SW480 (cell line): ENCODE results near the gene SNRNP27.
"Not testable (repeated sequence)": the region's sequence is repeated elsewhere in the genome, so short reads cannot be mapped to it uniquely, and the experiment has no call there.

ENCODE experiments used
- DNase-seq: peaks from one replicate; pipeline ENCODE4 v3.0.0-alpha.2; 2016; ENCODE audit warnings: low spot score

Gene SNRNP27

GRCh38 chr2:69946351-69947324 is 52.9 kb downstream of the SNRNP27 start:
- peak; percentile 92 for DNase-seq

- peak; percentile 27 for DNase-seq
These were observed 53.7 kb downstream of the SNRNP27 start for GRCh38 chr2:69947325-69947931.

- no peak for DNase-seq
These were observed 54.5 kb downstream of the SNRNP27 start for GRCh38 chr2:69948032-69948962.

DNA sequence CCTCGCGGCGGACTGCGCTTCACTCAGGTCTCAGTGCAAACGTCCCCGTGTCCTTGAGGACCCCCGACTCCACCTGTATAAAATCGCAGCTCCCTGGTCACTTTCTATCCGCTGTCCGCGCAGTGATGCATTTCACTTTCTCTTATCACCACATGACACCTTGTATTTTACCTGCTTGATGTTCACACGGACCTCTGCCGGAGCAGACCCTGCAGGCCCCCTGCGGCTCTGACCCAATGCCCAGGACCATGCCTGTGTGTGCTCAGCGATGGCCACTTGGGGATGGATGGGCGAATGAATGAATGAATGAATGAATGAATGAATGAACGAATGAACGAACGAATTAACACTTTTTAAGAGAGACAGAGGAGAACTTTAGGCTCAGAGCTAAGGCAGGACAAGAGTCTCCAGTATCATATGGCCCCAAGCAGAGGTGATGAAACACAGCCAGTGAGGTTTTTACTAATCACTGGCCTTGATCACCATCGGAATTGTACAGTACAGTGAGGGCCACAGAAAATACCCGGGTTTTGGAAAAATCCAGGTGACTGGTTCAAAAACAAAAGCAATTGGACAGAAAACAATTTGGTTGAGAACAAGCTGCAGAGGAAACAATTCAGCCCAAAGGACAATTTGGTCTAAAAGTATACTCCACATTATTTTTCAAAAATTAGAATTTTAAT is 55.3 kb downstream of the SNRNP27 start:
- no peak for DNase-seq

GRCh38 chr2:69950241-69950640 is 56.5 kb downstream of the SNRNP27 start:
- no peak for DNase-seq

DNA sequence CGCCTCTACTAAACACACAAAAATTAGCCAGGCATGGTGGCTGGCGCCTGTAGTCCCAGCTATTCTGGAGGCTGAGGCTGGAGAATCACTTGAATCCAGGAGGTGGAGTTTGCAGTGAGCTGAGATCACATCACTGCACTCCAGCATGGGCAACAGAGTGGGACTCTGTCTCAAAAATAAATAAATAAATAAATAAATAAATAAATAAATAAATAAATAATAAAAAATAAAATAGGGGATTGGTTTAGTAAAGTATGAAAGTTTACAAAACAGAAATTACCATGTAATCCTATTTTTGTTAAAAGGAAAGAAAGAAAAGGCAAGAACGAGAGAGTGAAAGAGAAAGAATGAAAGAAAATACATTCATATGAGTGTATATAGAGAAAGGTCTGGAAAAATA is 56.9 kb downstream of the SNRNP27 start:
- not testable (repeated sequence) for DNase-seq

GRCh38 chr2:69952336-69953115 is 58.8 kb downstream of the SNRNP27 start:
- DNase-seq: no peak

DNA sequence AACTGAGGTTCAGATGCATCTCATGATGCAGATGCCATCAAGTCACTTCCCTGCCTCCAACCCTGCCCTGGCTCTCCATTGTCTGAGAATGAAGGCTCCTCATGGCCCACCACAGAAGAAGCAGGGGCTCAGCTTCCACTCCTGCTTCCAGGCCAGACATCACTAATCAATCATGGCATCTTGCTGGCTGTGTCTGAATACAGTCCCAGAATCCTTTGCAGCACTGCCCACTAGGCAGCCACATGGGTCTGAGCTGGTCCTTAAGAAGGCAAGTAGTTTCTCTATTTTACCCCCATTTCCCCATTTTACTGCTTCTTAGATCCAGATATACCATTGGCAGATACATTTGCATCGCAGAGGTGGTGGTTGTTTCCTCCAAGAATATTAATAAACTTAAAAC is 60.3 kb downstream of the SNRNP27 start:
- no peak for DNase-seq
